ENCODE results near the gene OCEL1. TPM values are rescaled to one million over a fixed set of nuclear protein-coding genes. Genes with fewer than 3 reads are reported as not detected.

The OCEL1 gene
- total and polyA plus RNA-seq, 5 experiments from 2014 or later, result 21.9 to 52.4 (median 40.1) TPM

DNA sequence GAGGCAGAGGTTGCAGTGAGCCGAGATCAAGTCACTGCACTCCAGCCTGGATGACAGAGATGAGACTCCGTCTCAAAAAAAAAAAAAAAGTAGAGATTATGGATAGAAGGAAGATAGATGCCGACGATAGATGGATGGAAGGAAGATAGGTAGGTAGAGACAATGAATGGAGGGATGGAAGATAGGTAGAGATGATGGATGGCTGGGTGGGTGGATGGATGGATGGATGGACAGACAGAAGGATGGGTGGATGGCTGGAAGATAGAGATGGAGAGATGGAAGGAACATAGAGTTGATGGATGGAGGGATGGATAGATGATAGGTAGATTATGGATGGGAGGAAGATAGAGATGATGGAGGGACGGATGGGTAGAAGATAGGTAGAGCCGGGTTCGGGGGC, 29.4 kb upstream of the OCEL1 start:
- ATAC-seq (no peak), DNase-seq (no peak)
- Mint-ChIP-seq H3K27ac (peak overlapping the region in 5 of 10 donors; percentile 27 to 76 (median 58)), H3K4me1 (peaks cover 0 to 6% (median 1%) of the 10 kb centered on the region in 4 donors), H3K4me3 (no peak overlapping the region), H3K27me3 (no peaks in the 10 kb centered on the region), H3K9me3 (no peaks in the 10 kb centered on the region), H3K36me3 (peaks cover 0 to 87% (median 18%) of the 10 kb centered on the region in 3 donors)
- POLR2A ChIA-PET, result interaction anchor here (0.7 kb wide), 1 partner anchor 779 kb away, joined by 6 read pairs; no protein-coding TSS in a partner anchor

DNA sequence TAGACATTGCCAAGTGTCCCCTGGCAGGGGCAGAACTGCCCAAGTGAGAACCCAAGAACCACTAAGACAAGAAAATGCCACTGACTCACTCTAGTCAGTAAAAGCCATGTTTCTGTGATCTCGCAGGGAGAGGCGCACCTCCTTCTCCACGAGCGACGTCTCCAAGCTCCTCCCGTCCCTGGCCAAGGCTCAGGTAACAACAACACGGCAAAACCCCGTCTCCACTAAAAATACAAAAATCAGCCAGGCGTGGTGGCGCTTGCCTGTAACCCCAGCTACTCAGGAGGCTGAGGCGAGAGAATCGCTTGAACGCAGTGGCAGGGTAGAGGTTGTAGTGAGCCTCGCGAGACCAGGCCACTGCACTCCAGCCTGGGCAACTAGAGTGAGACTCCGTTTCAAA, 28.4 kb upstream of the OCEL1 start:
- POLR2A ChIA-PET, result no interaction called here
- Mint-ChIP-seq H3K9me3 (no peaks in the 10 kb centered on the region), H3K4me3 (no peak overlapping the region), H3K27me3 (no peaks in the 10 kb centered on the region), H3K27ac (peak overlapping the region in 3 of 10 donors; percentile 60 to 81 (median 76)), H3K36me3 (peaks cover 0 to 90% (median 28%) of the 10 kb centered on the region in 3 donors), H3K4me1 (peaks cover 0 to 7% (median 1%) of the 10 kb centered on the region in 4 donors)
- DNase-seq (no peak), ATAC-seq (no peak)

DNA sequence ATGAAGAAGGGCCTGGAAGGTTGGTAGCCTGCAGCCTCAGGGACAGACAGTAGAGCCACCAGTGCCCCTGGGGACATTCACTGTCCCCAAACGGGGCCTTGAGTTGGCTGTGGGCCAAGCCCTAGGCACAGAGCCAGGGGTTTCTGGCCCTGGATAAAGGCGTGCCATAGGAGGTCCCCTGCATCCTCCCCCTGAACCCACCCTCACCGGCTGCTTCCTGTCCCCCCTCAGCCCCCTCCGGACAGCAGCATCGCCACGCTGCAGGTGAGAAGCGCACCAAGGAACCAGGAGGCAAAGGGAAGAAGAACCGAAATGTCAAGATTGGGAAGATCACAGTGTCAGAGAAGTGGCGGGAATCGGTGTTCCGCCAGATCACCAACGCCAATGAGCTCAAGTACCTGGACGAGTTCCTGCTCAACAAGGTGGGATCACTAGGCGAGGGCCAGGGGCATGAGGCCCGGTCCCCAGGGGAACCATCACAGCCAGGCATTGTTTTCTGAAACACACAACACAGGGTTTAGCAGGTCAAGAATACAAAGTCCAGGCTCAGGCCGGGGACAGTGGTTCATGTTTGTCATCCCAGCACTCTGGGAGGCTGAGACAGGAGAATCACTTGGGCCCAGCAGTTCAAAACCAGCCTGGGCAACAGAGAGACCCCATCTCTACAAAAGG, 25.5 kb upstream of the OCEL1 start:
- no peaks in the 10 kb centered on the region for H3K27me3 Mint-ChIP-seq
- no peak for ATAC-seq
- peak overlapping the region in 1 of 10 donors; percentile 39 for H3K27ac Mint-ChIP-seq
- POLR2A ChIA-PET, result interaction anchor here (0.7 to 1.5 kb wide), 3 partner anchors 15 to 106 kb away, joined by 3 to 6 read pairs (median 6); partner anchors contain the start of gene USE1
- DNase-seq, result no peak
- no peaks in the 10 kb centered on the region for H3K9me3 Mint-ChIP-seq
- no peak overlapping the region for H3K4me3 Mint-ChIP-seq
- H3K4me1 Mint-ChIP-seq, result peaks cover 0 to 7% (median 1%) of the 10 kb centered on the region in 4 donors
- peaks cover 0 to 92% (median 28%) of the 10 kb centered on the region in 3 donors for H3K36me3 Mint-ChIP-seq

DNA sequence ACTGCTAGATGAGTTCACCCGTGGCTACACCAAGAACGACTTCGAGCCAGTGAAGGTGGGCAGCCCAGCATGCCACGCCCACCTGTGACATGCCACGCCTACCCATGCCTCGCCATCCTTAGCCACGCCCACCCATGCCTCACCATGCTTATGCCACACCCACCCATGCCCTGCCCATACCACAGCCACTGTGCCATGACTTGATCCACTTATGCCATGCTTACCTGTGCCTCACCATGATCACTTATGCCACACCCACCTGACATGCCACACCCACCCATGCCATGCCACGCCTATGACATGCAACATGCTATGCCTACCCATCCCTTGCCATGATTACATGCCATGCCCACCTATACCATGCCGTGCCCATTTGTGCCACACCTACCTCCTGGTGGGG, 23.8 kb upstream of the OCEL1 start:
- Mint-ChIP-seq H3K27ac (peak overlapping the region in 3 of 10 donors; percentile 62 to 82 (median 81)), H3K9me3 (no peaks in the 10 kb centered on the region)
- peak in 1 of 2 donors; percentile 44 for ATAC-seq

DNA sequence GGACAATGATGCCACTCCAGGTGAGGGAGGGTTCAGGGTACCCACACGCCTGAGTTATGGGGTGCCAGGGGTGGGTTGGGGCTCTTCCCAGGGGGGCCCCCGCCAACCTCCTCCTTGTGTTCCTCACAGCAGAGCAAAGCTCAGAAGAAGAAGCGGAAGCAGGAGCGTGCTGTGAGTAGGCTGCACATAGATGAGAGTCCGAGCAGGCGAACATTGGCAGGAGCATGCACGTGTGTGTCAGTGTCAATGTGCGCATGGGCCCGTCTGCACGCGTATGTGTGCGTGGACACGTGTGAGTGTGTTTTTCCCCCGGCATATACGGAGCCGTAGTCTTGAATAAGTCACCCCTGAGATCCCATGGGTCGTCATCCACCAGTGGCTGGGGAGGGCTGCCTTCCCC, 23.3 kb upstream of the OCEL1 start:
- Mint-ChIP-seq H3K27ac (peak overlapping the region in 1 of 10 donors; percentile 36), H3K4me3 (no peak overlapping the region), H3K36me3 (peaks cover 0 to 82% (median 23%) of the 10 kb centered on the region in 3 donors), H3K27me3 (no peaks in the 10 kb centered on the region), H3K4me1 (peaks cover 0 to 2% (median 0%) of the 10 kb centered on the region in 4 donors), H3K9me3 (no peaks in the 10 kb centered on the region)
- POLR2A ChIA-PET, result no interaction called here
- no peak for ATAC-seq
- no peak for DNase-seq

More for the DNA sequence above, 23.8 kb upstream of the OCEL1 start:
- H3K36me3 Mint-ChIP-seq, result peaks cover 0 to 84% (median 26%) of the 10 kb centered on the region in 3 donors
- no peak overlapping the region for H3K4me3 Mint-ChIP-seq
- peaks cover 0 to 2% (median 0%) of the 10 kb centered on the region in 4 donors for H3K4me1 Mint-ChIP-seq
- no peaks in the 10 kb centered on the region for H3K27me3 Mint-ChIP-seq
- DNase-seq, result peak in 1 of 10 donors; percentile 21
- POLR2A ChIA-PET, result no interaction called here

DNA sequence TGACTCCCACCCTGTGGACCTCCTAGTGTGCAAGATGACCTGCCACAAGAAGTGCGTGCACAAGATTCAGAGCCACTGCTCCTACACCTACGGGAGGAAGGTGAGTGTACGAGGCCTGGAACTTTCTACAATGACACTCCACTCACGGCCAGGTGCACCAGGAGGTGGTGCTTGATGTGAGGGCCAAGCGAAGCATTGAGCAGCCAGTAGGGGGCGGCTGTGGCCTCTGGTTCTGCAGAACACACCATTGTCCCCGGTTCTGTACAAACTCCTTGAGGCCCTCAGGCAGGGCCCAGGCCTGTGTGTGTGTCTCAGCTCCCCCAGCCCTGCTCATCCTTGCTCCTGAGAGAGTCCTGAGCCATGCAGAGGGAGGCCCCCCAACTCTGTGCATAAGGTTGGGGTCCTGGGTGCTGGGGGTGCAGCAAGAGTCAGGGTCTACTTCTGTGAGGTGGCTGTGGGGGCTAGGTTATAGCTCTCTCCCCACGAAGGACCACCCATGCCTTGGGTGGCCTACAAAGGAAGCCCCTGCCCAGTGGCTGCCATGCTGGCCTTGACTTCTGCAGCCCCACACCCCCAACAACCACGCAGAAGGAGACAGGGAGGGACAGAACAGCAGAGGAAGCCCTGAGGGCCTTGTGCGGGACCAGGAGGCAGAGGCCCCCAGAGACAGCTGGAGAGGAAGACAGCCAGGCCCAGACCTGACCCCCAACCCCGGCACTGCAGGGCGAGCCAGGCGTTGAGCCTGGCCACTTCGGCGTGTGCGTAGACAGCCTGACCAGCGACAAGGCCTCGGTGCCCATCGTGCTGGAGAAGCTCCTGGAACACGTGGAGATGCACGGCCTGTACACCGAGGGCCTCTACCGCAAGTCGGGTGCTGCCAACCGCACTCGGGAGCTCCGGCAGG, 20.5 kb upstream of the OCEL1 start:
- H3K9me3 Mint-ChIP-seq, result no peaks in the 10 kb centered on the region
- DNase-seq (peak; percentile 41 to 79 (median 54)), ATAC-seq (peak; percentile 80 to 84)
- peaks cover 0 to 7% (median 6%) of the 10 kb centered on the region in 4 donors for H3K4me1 Mint-ChIP-seq
- H3K27me3 Mint-ChIP-seq, result no peaks in the 10 kb centered on the region
- peak overlapping the region in 3 of 10 donors; percentile 29 to 56 (median 46) for H3K27ac Mint-ChIP-seq
- POLR2A ChIA-PET, result interaction anchor here (0.6 to 0.8 kb wide), 7 partner anchors 9 to 768 kb away, joined by 3 to 7 read pairs (median 4); partner anchors contain the start of gene ANKLE1
- H3K4me3 Mint-ChIP-seq, result no peak overlapping the region
- H3K36me3 Mint-ChIP-seq, result peaks cover 0 to 75% (median 22%) of the 10 kb centered on the region in 3 donors

DNA sequence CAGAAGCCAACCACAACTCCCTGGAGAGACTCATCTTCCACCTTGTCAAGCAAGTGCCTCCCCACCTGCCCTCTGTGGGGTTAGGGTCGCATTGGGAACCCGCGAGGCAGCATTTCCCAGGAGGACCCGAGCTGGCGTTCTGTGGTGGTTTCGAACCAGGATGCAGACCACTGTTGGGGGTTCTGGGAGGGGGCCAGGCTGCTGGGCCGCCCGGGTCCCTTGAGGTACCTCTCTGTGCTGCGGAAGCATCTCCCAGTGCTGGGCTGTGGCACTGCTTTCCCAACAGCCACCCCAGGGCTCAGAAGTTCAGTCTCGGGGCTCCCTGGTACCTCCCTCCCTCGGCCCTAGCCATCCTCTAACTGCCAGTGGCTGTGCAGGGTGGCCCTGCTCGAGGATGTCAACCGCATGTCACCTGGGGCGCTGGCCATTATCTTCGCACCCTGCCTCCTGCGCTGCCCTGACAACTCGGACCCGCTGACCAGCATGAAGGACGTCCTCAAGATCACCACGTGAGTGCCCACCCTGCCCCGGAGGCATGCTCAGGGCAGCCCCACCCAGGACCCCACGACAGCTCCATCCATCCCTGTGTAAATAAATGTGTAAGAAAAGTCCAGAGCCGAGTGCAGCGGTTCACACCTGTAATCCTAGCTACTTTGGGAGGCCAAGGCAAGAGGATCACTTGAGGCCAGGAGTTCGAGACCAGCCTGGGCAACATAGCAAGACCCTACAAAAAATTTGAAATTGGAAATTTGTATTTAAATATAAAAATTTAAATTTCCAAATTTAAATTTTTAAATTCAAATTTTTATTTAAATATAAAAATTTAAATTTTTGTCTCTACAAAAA, 19.1 kb upstream of the OCEL1 start:
- Mint-ChIP-seq H3K27me3 (no peaks in the 10 kb centered on the region), H3K9me3 (no peaks in the 10 kb centered on the region), H3K36me3 (peaks cover 0 to 69% (median 17%) of the 10 kb centered on the region in 3 donors), H3K27ac (peak overlapping the region in 2 of 10 donors; percentile 55 to 82), H3K4me1 (peaks cover 0 to 7% (median 5%) of the 10 kb centered on the region in 4 donors), H3K4me3 (no peak overlapping the region)
- DNase-seq (no peak), ATAC-seq (no peak)
- POLR2A ChIA-PET, result interaction anchor here (0.7 kb wide), 1 partner anchor 15 kb away, joined by 4 read pairs; no protein-coding TSS in a partner anchor

DNA sequence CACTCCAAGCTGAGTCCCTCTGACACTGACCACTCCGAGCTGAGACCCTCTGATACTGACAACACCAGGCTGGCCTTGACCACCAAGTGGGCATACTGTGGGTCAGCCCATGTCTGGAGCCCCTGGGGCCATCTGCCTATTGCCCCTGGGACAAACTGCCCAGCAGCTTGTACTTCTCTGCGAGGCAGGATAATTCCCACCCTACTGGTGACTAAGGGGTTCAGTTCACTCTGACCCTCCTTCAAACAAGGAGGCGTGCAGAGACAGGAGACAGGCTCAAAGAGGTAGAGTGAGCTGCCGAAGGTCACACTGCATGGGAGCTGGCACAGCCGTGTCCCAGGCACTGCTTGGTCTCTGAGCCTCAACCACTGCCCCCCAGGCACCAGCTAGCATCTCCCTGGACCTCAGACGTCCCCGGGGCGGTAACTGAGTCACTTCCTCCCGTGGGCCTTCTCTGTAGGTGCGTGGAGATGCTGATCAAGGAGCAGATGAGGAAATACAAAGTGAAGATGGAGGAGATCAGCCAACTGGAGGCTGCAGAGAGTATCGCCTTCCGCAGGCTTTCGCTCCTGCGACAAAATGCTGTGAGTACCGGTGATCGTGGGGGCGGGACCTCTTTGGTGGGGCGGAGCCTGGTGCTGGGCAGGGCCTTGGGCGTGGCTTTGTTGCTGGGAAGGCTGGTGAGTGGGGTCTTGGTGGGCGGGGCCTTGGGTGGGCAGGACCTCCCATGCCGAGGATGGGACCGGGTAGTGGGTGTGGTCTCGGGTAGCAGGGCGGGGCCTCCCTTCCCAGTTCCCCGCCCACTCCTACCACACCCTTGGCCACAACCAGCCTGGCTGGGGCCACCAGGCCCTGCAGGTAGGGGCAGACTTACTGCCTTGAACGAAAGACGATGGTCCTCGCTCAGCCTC, 16.6 kb upstream of the OCEL1 start:
- Mint-ChIP-seq H3K9me3 (no peaks in the 10 kb centered on the region), H3K4me3 (no peak overlapping the region), H3K27me3 (no peaks in the 10 kb centered on the region), H3K4me1 (peaks cover 1 to 8% (median 6%) of the 10 kb centered on the region in 4 donors), H3K27ac (peak overlapping the region in 6 of 10 donors; percentile 45 to 87 (median 68)), H3K36me3 (peaks cover 0 to 58% (median 16%) of the 10 kb centered on the region in 3 donors)
- POLR2A ChIA-PET, result no interaction called here
- DNase-seq, result peak in 2 of 10 donors; percentile 17 to 35
- ATAC-seq, result peak; percentile 24 to 29

DNA sequence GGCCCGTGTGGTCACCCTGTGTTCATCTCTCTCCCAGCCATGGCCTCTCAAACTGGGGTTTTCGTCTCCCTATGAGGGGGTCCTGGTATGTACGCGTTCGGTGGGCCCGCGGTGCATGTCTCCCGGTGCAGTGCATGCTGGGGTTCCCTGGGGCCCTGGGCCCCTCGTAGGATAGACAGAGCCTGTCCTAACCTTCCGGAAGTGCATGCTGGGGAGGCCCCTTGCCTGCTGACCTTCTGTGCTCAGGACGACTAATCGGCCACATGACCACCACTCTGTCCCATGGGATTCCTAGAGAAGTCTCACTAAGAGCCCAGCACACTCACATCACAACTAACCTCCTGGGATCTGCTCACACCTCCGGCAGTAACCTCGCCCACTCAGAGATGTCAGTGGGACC, 15.7 kb upstream of the OCEL1 start:
- POLR2A ChIA-PET, result no interaction called here
- Mint-ChIP-seq H3K4me1 (peaks cover 6 to 17% (median 14%) of the 10 kb centered on the region in 4 donors), H3K27ac (peak overlapping the region in 1 of 10 donors; percentile 4), H3K9me3 (no peaks in the 10 kb centered on the region), H3K4me3 (peak overlapping the region in 1 of 10 donors; percentile 68), H3K27me3 (no peaks in the 10 kb centered on the region), H3K36me3 (peaks cover 0 to 50% (median 16%) of the 10 kb centered on the region in 3 donors)
- DNase-seq (no peak), ATAC-seq (no peak)

DNA sequence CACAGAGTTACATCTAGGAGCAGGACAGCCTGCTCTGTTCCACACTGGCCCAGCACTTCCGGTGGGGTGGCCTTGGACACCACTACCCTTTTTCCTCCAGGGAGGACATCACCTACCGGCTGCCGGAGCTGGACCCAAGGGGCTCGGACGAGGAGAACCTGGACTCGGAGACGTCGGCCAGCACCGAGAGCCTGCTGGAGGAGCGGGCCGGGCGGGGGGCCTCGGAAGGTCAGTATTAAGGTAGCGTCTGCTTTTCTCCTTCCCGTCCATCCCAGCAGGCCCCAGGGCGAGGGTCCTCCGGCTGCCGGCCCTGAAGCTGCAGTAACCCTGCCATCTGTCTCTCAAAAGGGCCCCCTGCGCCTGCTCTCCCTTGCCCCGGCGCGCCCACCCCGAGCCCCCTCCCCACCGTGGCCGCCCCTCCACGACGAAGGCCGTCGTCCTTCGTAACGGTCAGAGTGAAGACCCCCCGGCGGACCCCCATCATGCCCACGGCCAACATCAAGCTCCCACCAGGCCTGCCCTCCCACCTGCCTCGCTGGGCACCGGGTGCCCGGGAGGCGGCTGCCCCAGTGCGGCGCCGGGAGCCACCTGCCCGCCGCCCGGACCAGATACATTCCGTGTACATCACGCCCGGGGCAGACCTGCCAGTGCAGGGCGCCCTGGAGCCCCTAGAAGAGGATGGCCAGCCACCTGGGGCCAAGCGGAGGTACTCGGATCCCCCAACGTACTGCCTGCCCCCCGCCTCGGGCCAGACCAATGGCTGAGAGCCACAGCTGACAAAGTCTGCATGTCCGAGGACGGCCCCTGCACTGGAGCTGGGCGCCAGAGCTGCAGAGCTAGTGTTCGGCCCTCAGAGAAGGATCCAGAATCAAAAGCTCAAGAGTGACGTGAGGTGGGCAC, 14.2 kb upstream of the OCEL1 start:
- Mint-ChIP-seq H3K9me3 (no peaks in the 10 kb centered on the region), H3K4me3 (no peak overlapping the region), H3K4me1 (peaks cover 6 to 26% (median 19%) of the 10 kb centered on the region in 4 donors), H3K36me3 (peaks cover 0 to 51% (median 16%) of the 10 kb centered on the region in 3 donors), H3K27ac (no peak overlapping the region), H3K27me3 (no peaks in the 10 kb centered on the region)
- POLR2A ChIA-PET, result interaction anchor here (0.6 kb wide), 2 partner anchors 37 to 42 kb away, joined by 3 read pairs; no protein-coding TSS in a partner anchor
- no peak for DNase-seq
- ATAC-seq, result no peak
